Gastrocnemius medialis (tissue), 4 donors: ENCODE data around the gene MADCAM1.

Experiments
- CTCF ChIP-seq, 5 experiments: fragments of 450-650 bp in 3 of 5; fragments of 200-600 bp in 2 of 5; sonication (generic) in 2 of 5; IDR thresholded peaks in 4 of 5; conservative IDR thresholded peaks in 1 of 5; 1 replicate in 4 of 5; 2 replicates in 1 of 5; pipeline ENCODE4 v1.5.1; 2016 to 2019; ENCODE audit warnings: antibody characterized with exemption in 5 of 5, mild to moderate bottlenecking in 3 of 5, moderate library complexity in 3 of 5
- POLR2A ChIP-seq, 2 donors: fragments of 450-650 bp; IDR thresholded peaks; one replicate each; pipeline ENCODE4 v1.6.1; 2017; ENCODE audit warnings: antibody characterized with exemption in 2 of 2, mild to moderate bottlenecking in 2 of 2, moderate library complexity in 2 of 2

DNA sequence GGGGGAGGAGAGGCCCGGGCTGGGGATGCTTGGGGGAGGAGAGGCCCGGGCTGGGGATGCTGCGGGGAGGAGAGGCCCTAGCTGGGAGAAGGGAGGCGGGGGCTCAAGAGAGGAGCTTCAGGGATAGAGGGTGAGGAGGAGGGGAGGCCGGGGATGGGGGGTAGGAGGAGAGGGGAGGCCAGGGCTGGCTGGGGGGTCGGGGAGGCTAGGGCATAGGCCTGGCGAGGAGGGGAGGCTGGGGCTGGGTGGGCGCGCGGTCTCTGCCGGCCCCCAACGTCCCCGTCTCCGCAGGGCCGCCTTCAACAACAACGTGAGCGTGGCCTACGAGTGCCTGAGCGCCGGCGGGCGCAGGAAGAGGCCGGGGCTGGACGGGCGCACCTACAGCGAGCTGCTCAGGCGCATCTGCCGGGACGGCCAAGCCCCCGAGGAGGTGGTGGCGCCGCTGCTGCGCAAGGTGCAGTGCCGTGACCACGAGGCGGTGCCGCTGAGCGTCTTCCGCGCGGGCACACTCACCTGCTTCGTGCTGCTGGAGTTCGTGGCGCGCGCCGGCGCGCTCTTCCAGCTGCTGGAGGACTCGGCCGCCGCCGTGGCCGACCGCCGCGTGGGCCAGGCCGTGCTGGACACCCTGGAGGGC, 22.4 kb downstream of the MADCAM1 start:
- TF ChIP-seq CTCF (IDR thresholded peaks at IDR 0.05 in 4 of 5, conservative IDR thresholded peaks at IDR 0.05 in 1 of 5) = no peak
- no peak for TF ChIP-seq POLR2A (IDR thresholded peaks at IDR 0.05)
